Gastrocnemius medialis (tissue), 4 donors: ENCODE measurements around the gene CTCF.

Experiments used
- CTCF ChIP-seq, 5 experiments: fragments of 450-650 bp in 3 of 5; fragments of 200-600 bp in 2 of 5; sonication (generic) in 2 of 5; IDR thresholded peaks in 4 of 5; conservative IDR thresholded peaks in 1 of 5; 1 replicate in 4 of 5; 2 replicates in 1 of 5; pipeline ENCODE4 v1.5.1; 2016 to 2019; ENCODE audit warnings: antibody characterized with exemption in 5 of 5, mild to moderate bottlenecking in 3 of 5, moderate library complexity in 3 of 5
- POLR2A ChIP-seq, 2 donors: fragments of 450-650 bp; IDR thresholded peaks; one replicate each; pipeline ENCODE4 v1.6.1; 2017; ENCODE audit warnings: antibody characterized with exemption in 2 of 2, mild to moderate bottlenecking in 2 of 2, moderate library complexity in 2 of 2

GRCh38 chr16:67613808-67614207 is 51.5 kb downstream of the CTCF start:
- TF ChIP-seq POLR2A (IDR thresholded peaks at IDR 0.05) (no peak), CTCF (IDR thresholded peaks at IDR 0.05 in 4 of 5, conservative IDR thresholded peaks at IDR 0.05 in 1 of 5) (no peak)
